ACHN (cell line): ENCODE data around the gene PCGF3.
"Not testable (repeated sequence)": the region's sequence is repeated elsewhere in the genome, so short reads cannot be mapped to it uniquely, and the experiment has no call there.

Experiments
- DNase-seq: peaks from one replicate; pipeline ENCODE4 v3.0.0-alpha.2; 2015
- in situ Hi-C: cut with HindIII; loops from 2 replicates; pipeline ENCODE4 v1.10.0; 2017; ENCODE audit warnings: low sequenced_read_pairs, low pct_ligation_motif_present, low pct_unique_long_range_greater_than_20kb

The PCGF3 gene

GRCh38 chr4:717601-718320, 12.1 kb downstream of the PCGF3 start:
- in situ Hi-C loops = no loop called here
- DNase-seq = no peak

- DNase-seq = no peak
- in situ Hi-C loops = no loop called here
Observed at GRCh38 chr4:718460-718859, 12.8 kb downstream of the PCGF3 start.

GRCh38 chr4:720111-720860, 14.7 kb downstream of the PCGF3 start:
- in situ Hi-C loops = no loop called here
- DNase-seq = no peak

GRCh38 chr4:721261-722168, 15.9 kb downstream of the PCGF3 start:
- in situ Hi-C loops = no loop called here
- no peak for DNase-seq

GRCh38 chr4:722169-722725, 16.6 kb downstream of the PCGF3 start:
- in situ Hi-C loops = no loop called here
- no peak for DNase-seq

- no peak for DNase-seq
- in situ Hi-C loops = no loop called here
Observed at GRCh38 chr4:722851-723360, 17.3 kb downstream of the PCGF3 start.

GRCh38 chr4:723751-724530, 18.3 kb downstream of the PCGF3 start:
- in situ Hi-C loops = no loop called here

GRCh38 chr4:725391-726234, 20.0 kb downstream of the PCGF3 start:
- in situ Hi-C loops = no loop called here
- no peak for DNase-seq

More at GRCh38 chr4:723751-724530, 18.3 kb downstream of the PCGF3 start:
- no peak for DNase-seq

- DNase-seq = no peak
- in situ Hi-C loops = no loop called here
Observed at GRCh38 chr4:726235-726787, 20.7 kb downstream of the PCGF3 start.

- DNase-seq = no peak
- in situ Hi-C loops = no loop called here
Observed at GRCh38 chr4:726838-727237, 21.2 kb downstream of the PCGF3 start.

GRCh38 chr4:727576-727975, 21.9 kb downstream of the PCGF3 start:
- in situ Hi-C loops = no loop called here
- no peak for DNase-seq

- no peak for DNase-seq
- in situ Hi-C loops = no loop called here
Observed at GRCh38 chr4:729336-730315, 24.0 kb downstream of the PCGF3 start.

- DNase-seq = no peak
- in situ Hi-C loops = no loop called here
Observed at GRCh38 chr4:730511-730910, 24.9 kb downstream of the PCGF3 start.

- in situ Hi-C loops, DNase-seq: not testable (repeated sequence)
Observed at GRCh38 chr4:730946-731904, 25.6 kb downstream of the PCGF3 start.

- in situ Hi-C loops, DNase-seq: not testable (repeated sequence)
Observed at GRCh38 chr4:731954-732353, 26.3 kb downstream of the PCGF3 start.
